LoVo (cell line): ENCODE results near the gene TBKBP1.
A peak's percentile ranks its signal among the peaks of the same experiment; 100 is the strongest.

Source experiments
- DNase-seq: peaks from one replicate; pipeline ENCODE4 v3.0.0-alpha.2; 2016; ENCODE audit warnings: low spot score

Gene TBKBP1

DNA sequence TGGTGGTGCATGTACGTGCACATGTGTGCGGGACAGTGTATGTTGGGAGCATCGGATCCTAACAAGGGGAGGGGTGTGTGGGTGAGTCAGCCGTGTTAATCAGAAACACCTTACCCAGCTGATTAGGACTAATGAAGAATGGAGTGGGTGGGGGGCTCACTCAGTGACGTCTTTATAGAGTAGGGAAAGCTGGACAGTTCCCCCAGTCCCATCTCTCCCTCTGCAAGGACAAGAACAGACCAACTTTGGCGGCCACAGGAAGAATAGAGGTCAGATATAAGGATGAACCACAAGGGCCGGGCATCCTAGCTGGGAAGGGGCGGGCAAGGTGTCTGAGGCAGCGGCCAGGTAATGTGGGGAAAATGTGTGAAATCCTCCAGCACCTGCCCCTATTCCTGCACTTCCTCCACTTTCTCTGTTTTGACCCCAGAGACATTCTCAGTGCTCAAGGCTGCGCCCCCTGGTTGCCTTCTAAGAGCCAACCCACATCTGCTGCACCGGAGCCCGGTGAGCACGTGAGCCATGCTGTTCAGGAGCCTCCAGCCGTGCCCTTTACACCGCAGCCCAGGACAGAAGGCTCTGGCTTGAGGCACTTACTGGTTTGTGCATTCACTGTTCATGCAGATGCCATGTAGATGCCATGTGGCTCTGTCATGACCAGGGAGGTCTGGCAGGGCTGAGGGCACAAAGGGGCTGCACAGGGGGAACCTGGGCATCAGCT, 20.2 kb downstream of the TBKBP1 start:
- DNase-seq = no peak

- no peak for DNase-seq
These were observed 20.9 kb downstream of the TBKBP1 start for GRCh38 chr17:47714773-47715396.

- no peak for DNase-seq
These were observed 21.8 kb downstream of the TBKBP1 start for GRCh38 chr17:47715669-47716325.

DNA sequence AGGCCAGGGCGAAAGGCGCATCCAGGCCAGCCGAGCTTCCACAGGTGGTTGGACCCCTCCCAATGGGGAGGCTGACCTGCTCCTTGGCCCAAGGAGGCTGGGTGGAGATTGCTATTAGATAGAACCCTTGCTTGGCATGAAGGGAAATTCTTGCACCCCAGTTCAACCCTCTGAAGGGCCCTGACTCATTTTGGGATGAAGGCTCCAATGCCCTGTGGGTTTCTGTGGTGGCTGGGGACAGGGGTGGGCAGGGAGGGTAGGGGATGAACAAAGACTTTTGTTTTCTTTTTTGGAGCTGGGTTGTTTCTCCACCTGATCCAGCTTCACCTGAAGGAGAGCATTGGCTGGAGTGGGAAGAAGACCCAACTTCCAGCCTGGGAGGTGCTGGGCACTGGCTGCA, 22.4 kb downstream of the TBKBP1 start:
- no peak for DNase-seq

DNA sequence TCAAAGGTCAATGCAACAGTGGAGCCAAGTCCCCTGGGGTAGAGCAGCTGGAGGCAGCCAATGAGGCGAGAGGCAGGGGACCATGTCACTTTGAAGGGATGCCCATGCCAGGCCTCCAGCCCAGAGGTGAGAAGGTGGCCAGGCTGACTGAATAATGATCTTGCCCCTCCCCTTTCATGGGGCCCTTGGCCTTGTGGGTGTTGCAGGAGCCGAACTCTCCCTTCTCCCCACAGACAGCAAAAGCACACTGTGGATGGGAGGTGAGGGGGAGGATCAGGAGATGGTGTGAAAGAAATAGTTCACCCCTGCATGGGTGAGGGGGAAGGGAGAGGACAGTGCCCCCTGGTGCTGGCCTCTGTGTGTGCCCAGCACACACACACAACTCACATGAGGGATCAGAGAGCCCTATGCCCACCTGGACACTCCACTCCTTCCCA, 23.3 kb downstream of the TBKBP1 start:
- DNase-seq = no peak

DNA sequence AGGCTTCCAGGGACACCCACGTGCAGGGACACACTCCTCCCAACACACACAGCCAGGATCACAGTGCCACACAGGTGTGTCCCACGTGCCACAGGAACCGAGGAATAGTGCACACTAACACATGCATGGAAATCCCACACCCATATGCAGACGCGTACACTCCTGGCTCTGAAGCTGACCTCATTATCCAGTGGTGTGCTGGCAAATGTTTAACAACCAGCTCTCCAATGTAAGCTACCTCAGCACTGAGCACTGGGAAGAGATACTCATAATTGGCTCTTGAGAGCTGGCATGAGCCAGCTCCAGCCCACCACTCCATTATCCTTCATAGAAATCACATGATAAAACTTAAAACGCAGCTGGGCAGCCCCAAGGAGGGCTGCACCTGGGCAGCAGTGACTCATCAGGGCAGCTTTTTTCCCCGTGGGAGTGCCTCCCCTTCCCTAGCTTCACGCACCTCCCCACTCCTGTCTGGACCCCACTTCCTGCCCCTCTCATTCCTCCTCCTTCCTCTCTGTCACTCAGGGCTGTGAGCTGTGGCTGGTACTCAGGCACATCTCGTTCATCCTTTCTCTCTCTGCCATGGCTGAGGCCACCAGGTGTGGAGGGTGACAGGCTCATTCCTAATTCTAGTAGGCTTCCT, 24.1 kb downstream of the TBKBP1 start:
- DNase-seq = no peak

DNA sequence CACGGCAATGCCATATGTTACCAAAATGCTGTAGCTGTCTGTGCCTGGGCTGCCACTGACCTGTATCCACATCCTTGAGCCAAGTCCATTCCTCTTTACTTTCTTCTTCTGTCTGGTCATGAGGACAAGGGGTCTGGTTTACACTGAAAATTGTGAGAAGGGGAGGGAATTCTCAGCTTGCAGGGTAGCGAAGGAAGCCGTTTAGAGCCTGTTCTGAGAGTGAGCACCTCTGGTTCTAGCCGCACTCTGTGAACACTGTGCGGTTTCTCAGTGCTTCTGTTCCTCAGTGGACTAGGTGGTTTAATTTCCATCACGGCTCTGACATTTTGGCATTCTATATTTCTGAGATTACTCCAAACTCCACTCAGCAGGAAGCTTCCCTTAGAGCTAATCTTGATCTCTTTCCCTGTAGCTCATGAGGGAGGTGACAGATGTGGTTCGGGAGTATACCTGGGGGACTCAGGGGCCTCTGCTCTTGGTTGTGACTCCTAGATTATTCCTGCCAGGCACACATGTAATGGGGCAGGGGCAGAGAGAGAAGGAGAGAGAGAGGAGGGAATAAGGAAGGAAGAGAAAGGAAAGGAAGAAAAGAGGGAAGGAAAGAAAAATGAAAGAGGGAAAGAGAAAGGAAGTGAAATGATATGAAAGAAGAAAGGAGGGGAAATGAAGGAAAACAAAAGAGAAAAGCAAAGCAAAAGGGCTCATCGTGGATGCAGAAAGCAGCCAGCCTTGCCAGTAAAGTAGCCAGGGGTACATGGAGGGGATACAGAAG, 24.9 kb downstream of the TBKBP1 start:
- no peak for DNase-seq

- DNase-seq = no peak
These were observed 25.6 kb downstream of the TBKBP1 start for GRCh38 chr17:47719411-47720152.

DNA sequence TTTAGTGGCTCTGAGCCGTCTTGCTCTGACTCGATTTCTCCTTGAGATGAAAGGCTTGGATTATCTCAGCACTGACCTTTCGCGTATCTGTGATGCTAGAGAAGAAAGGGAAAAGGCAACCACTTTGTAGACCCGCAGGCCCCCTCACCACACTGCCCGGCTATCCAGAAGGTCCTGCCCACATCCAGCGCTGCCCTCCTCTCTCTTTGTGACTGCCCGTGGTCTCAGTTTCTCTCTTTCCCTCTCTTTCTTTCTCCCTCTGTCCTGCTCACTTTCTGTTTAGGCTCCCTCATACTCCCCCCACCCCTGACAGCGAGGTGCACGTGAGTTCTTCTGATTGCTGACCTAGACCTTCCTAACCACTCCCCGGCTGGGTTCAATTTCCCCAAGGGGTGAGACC, 26.2 kb downstream of the TBKBP1 start:
- DNase-seq = no peak

DNA sequence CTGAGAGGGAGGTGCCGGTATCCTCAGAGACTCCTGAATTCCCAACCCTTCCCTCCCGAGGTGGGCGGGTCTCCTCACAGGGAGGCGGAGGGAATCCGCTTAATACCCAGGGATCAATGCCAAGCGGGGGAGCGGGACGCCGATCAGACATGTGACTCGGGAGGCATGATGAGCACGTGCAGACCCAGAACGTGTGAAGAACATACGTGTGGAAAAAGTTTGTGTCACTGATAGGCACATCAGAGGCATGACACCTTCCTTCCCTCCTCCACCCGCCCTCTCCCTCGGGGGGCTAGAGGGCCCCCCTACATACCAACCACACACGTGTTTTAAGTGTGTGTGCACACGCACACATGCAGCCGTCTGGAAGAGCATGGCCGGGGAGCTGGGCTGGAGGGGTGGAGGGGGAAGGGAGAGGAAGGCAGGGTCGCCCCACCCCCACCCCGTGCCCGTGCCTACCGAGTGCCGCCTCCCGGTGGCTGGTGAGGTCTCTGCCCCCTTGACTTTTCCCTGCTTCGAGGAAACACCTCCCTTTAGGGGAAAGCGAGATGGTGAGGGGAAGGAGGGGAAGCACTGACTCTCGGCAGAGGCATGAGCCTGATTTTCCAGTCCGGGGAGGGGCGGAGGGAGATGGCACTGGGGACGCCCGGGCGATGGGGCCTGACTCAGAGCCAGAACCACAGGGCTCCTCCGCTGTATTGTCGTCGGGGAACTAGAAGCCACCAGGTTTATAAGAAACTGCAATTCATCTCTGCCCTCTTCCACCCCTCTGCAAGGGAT, 27.0 kb downstream of the TBKBP1 start:
- DNase-seq = peak; percentile 16

DNA sequence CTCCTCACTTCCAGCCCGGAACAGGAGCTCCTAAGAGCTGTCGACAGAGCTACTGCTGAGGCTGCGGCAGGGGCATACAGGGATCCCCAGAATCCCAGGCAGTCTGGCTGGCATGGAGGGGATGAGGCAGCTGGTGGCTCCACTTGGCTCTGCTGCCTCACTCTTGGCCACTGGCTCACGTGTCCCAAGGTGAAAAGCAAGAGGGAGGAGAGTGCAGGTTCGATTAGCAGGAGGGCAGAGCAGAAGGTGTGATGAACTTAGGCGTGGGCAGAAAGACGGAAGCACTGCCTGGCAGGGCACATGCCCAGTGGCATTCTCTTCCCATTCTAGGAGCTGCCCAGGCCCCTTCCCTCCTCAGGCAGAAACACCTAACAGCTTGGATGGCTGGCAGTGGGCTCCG, 27.8 kb downstream of the TBKBP1 start:
- DNase-seq = no peak

GRCh38 chr17:47724705-47725104, 30.7 kb downstream of the TBKBP1 start:
- no peak for DNase-seq

GRCh38 chr17:47725446-47726111, 31.6 kb downstream of the TBKBP1 start:
- DNase-seq = no peak

DNA sequence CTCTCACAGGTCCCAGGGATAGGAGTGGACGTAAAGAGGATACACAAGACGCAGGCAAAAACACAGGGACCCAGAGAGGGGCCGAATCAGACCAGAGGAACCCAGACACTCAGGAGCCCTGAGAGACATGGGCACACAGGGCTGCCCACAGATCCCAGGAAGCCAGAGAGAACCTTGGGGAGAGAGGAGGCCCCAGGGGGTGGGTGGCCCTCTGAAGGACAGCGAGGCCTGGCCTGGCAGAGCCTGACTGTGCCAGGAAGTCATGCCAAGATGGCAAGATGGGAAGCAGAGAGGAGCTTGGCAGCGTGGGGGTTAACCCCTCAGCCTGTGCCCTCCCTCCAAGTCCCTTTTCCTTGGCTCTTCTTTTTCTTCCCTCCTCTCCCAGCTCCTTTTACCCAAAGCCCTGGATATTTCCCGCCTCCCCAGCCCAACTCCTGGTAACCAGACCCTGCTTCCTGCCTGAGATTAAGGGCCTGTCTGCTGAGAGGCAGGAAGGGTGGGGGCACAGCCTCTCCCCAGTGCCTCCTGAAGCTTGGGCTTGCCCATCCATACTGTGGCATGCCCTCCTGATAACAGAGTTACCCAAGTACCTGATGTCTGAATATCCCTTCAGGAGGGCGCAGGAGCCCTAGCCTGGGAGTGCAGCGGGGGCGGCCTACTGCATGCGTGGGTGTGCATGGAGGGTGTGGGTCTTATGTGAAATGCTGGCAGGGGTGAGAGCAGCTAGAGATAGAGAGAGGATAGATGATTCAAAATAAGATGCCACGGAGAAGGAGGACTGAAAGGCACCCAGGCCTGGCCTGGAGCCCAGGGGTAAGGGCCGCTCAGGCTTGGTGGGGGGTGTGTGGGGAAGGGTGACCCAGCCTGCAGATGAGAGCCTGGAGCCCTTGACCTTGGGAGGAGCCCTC, 33.1 kb downstream of the TBKBP1 start:
- no peak for DNase-seq

- DNase-seq = no peak
These were observed 33.7 kb downstream of the TBKBP1 start for GRCh38 chr17:47727704-47728036.

DNA sequence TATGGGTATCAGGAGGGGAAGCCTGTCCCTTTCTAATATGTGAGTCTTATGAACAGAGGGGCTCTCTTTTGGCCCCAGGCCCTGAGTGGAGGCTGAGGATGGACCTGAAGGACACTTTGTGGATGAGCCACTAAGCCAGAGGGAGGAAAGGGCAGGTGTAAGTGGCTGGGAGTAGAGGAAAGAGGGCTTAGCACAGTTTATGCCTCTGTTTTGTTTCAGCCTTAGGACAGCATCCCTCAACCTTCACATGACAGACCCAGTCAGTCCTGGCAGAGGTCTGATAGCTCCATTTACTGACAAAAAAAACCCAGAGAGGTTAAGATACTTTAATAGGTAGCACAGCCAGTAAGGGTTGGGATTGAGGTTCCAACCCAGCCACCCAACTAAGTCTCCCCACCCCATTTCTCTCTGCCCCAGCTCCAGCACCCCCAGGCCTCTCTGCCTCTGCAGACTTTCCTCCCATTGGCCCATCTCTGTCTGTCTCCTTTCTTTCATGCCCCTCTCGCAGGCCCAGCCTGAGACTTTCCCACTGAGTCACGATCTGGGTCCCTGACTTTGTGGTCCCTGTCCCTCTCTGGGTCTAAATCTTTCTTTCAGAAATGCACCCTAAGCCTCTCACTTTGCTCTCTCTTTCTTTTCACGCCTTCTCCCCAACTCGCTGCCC, 34.4 kb downstream of the TBKBP1 start:
- DNase-seq = no peak

DNA sequence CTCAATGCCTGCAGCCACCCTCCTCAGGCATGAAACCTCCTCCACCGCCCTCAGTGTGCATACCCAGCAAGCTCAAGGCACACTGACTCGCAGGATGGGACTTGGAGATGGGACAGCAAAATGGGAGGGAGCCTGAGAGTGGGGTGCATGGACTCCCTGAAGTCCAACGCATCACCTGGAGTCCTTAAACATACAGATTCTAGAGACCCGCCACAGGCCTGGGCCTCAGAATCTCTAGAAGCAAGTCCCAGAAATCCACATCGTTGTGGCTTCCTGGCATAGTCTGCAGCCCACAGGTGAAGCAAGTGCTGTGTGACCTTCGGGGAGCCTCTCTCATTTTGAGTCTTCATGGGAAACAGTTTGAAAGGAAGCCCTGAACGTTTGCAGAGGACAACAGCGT, 35.5 kb downstream of the TBKBP1 start:
- DNase-seq = no peak

DNA sequence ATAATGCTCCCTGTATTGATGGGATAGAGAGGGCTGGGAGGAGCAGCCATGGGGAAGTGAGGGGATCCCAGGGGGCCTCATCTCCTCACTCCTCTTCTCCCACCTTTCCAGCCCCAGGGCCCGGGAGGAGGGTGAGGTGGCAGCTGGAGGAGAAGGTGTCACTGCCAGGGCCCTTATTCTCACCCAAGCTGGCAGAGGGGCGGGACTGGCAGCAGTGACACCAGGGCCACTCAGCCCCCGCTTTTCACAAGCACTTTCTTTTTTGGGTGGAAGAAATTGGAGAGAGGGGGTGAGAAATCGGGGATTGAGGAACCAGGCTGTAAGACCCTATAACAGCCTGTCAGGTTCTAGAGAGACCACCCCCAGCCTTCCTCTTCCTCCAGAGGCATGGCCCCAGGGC, 36.7 kb downstream of the TBKBP1 start:
- no peak for DNase-seq

DNA sequence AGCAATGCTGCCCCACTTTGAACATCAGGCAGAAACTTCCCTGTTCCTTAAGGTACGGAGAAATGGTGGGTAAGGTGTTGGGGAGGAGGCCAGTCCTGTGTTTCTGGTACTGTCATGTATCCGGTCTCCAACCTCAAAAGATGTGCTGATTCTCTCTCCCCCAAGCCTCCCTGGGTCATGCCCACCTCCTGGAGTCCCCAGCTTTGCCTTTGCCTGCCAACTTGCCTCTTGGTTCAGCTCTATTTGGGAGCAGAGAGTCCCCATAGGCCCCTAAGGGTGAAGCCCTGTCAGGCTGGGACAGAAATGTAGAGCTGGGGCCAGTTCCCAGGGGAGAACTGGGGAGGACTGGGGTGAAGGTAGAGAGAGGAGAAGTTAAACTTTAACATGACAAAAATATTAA, 37.4 kb downstream of the TBKBP1 start:
- DNase-seq = no peak
